IPS-18a (cell line): ENCODE results near the gene UQCC3.
"Not testable (repeated sequence)": the region's sequence is repeated elsewhere in the genome, so short reads cannot be mapped to it uniquely, and the experiment has no call there.

ENCODE experiments used
- H3K27ac ChIP-seq: one replicate; pipeline ENCODE4 v1.5.1; 2013; ENCODE audit warnings: low read length
- H3K27me3 ChIP-seq: one replicate; pipeline ENCODE4 v1.6.1; 2013; ENCODE audit warnings: mild to moderate bottlenecking, low read length; ENCODE audit not compliant: control insufficient read depth, insufficient read depth
- H3K36me3 ChIP-seq: one replicate; pipeline ENCODE4 v1.6.1; 2013; ENCODE audit warnings: low read depth, low read length; ENCODE audit not compliant: control insufficient read depth
- H3K4me1 ChIP-seq: one replicate; pipeline ENCODE4 v1.6.1; 2013; ENCODE audit warnings: low read depth, low read length; ENCODE audit not compliant: control insufficient read depth
- H3K4me3 ChIP-seq: one replicate; pipeline ENCODE4 v1.5.1; 2013; ENCODE audit warnings: low read length
- H3K9ac ChIP-seq: one replicate; pipeline ENCODE4 v1.6.1; 2013; ENCODE audit warnings: mild to moderate bottlenecking, low read length, moderate library complexity
- H3K9me3 ChIP-seq: one replicate; pipeline ENCODE4 v1.6.1; 2013; ENCODE audit warnings: low read depth, low read length; ENCODE audit not compliant: control insufficient read depth

UQCC3 gene

GRCh38 chr11:62682518-62682917 lies 11.0 kb downstream of the UQCC3 start:
- no peak overlapping the region for H3K27ac ChIP-seq

DNA sequence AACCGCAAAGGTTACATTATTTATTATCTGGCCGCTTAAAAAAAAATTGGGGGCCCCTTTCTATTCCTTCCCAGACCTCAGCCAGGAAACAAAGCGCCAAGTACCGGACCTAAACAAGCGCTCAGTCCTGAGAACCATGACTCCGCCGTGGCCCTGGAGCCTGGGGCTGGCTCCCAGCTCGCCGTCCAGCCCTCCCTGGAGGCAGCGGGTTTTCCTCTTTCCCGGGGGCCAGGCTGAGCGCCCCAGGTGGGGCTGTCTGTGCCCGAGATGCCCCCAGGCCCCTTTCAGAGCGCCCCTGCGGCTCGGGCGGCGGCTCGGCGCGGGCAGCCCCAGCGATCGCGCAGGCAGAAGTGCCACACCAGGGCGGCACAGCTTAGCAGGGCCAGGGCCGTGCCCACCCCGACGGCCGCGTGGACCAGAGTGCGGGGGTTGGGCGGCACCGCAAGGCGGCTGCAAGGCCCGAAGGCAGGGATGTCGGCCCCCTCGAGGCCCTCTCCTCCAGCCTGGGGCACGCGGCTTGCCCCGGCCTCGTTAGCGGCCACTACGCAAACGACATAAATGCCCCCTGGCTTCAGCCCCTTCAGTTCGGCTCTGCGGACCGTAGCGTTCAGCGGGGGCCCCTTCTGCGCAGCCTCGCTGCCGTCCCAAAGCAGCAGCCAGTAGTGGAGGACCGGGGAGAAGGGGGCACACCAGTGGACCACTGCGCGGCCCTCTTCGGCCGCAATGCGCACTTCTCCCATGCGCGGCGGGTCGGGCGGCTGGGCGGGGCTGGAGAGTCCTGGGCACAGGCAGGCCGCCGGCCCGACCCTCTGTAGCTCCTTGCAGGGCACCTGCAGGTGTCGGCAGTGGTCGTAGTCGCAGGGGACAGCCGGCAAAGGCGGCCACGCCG lies 16.3 kb downstream of the UQCC3 start:
- no peak overlapping the region for H3K27ac ChIP-seq
- no peak overlapping the region for H3K4me3 ChIP-seq
- H3K36me3 ChIP-seq: peaks cover 22% of the 10 kb centered on the region

More at GRCh38 chr11:62682518-62682917, 11.0 kb downstream of the UQCC3 start:
- Histone ChIP-seq H3K4me3 (no peak overlapping the region), H3K4me1 (no peaks in the 10 kb centered on the region), H3K27me3 (no peaks in the 10 kb centered on the region), H3K9ac (no peak overlapping the region), H3K9me3 (no peaks in the 10 kb centered on the region), H3K36me3 (peaks cover 2% of the 10 kb centered on the region)

GRCh38 chr11:62688491-62688890 lies 17.0 kb downstream of the UQCC3 start:
- H3K4me3 ChIP-seq: no peak overlapping the region
- no peak overlapping the region for H3K9ac ChIP-seq
- no peaks in the 10 kb centered on the region for H3K4me1 ChIP-seq
- no peak overlapping the region for H3K27ac ChIP-seq
- no peaks in the 10 kb centered on the region for H3K9me3 ChIP-seq
- H3K27me3 ChIP-seq: no peaks in the 10 kb centered on the region
- H3K36me3 ChIP-seq: peaks cover 28% of the 10 kb centered on the region

More for the DNA sequence above, 16.3 kb downstream of the UQCC3 start:
- H3K9ac ChIP-seq: no peak overlapping the region
- no peaks in the 10 kb centered on the region for H3K9me3 ChIP-seq
- no peaks in the 10 kb centered on the region for H3K4me1 ChIP-seq
- H3K27me3 ChIP-seq: no peaks in the 10 kb centered on the region

DNA sequence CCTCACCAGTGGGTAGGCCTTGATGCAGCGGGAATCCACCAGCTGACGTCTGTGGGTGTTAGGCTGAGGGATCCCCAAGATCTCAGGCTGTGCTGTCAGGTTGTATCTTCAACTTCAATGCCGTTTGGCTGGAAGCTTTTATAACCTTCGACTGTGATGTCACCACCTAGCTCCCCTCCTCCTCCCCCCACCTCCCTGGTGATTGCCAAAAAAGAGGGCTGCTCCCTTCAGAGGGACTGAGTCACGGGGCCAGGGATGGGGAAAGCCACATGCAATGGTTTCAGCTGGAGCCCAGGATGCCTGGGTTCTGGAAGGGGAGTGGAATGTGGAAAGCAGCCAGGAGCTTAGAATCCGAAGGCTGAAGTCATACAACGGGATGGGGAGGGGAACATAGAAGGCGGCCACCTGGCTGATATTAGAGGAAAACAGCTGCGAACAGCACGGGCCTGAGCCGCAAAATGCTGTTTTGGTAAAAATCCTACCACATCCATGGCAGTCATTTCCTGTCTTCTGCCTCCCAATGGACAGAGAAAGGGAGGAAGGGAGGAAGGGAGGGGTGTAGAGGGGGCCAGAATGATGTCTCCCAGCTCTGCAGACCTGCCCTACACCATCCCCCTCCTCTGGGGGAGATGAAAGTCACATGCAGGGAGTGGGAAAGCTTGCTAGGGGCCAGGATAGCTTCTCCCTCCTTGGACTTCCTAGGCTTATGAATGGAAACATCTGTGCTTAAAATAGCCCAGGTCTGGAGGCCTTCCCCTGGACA lies 18.1 kb downstream of the UQCC3 start, which contains the start of gene LRRN4CL:
LRRN4CL (minus strand) TSS at position 110 of the 763 bp plus-strand sequence. CDS start 1,022 bp downstream, outside the sequence.
- no peak within 1 kb of the TSS for H3K4me3 ChIP-seq
- H3K9me3 ChIP-seq: no peaks in the 10 kb centered on the region
- peaks cover 28% of the 10 kb centered on the region for H3K36me3 ChIP-seq
- no peak within 1 kb of the TSS for H3K9ac ChIP-seq
- no peak within 1 kb of the TSS for H3K27ac ChIP-seq
- H3K27me3 ChIP-seq: no peaks in the 10 kb centered on the region
- no peaks in the 10 kb centered on the region for H3K4me1 ChIP-seq

- not testable (repeated sequence) for H3K27me3 ChIP-seq, H3K9me3 ChIP-seq, H3K9ac ChIP-seq, H3K4me3 ChIP-seq, H3K27ac ChIP-seq, H3K4me1 ChIP-seq
- H3K36me3 ChIP-seq: peaks cover 28% of the 10 kb centered on the region
Observed at GRCh38 chr11:62693624-62694023, 22.2 kb downstream of the UQCC3 start.

GRCh38 chr11:62694455-62695167 lies 23.1 kb downstream of the UQCC3 start:
- H3K9ac ChIP-seq: no peak overlapping the region
- H3K4me1 ChIP-seq: no peaks in the 10 kb centered on the region
- H3K27ac ChIP-seq: no peak overlapping the region
- H3K36me3 ChIP-seq: peaks cover 28% of the 10 kb centered on the region
- no peak overlapping the region for H3K4me3 ChIP-seq
- no peaks in the 10 kb centered on the region for H3K9me3 ChIP-seq
- no peaks in the 10 kb centered on the region for H3K27me3 ChIP-seq

DNA sequence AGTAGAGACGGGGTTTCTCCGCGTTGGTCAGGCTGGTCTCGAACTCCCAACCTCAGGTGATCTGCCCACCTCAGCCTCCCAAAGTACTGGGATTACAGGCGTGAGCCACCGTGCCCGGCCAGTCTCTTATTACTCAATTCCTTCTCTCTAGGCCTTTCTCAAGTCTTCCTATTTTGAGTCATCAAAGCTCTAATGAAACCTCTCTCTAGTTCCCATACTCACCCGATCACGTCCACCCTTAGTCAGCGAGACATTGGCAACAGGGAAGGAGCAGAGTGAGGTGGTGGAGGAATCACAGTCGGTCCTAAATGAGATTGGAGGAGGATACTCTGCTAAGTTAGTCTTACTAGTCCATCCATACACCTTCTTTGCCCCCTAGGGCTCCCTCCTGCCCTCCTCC lies 30.8 kb downstream of the UQCC3 start:
- Histone ChIP-seq H3K27ac (no peak overlapping the region), H3K4me3 (no peak overlapping the region), H3K4me1 (peaks cover 6% of the 10 kb centered on the region), H3K9ac (no peak overlapping the region), H3K36me3 (peaks cover 8% of the 10 kb centered on the region), H3K9me3 (no peaks in the 10 kb centered on the region), H3K27me3 (no peaks in the 10 kb centered on the region)

GRCh38 chr11:62703921-62704320 lies 32.4 kb downstream of the UQCC3 start:
- H3K27ac ChIP-seq, H3K9me3 ChIP-seq, H3K27me3 ChIP-seq, H3K36me3 ChIP-seq, H3K4me3 ChIP-seq, H3K9ac ChIP-seq: not testable (repeated sequence)
- peaks cover 17% of the 10 kb centered on the region for H3K4me1 ChIP-seq

DNA sequence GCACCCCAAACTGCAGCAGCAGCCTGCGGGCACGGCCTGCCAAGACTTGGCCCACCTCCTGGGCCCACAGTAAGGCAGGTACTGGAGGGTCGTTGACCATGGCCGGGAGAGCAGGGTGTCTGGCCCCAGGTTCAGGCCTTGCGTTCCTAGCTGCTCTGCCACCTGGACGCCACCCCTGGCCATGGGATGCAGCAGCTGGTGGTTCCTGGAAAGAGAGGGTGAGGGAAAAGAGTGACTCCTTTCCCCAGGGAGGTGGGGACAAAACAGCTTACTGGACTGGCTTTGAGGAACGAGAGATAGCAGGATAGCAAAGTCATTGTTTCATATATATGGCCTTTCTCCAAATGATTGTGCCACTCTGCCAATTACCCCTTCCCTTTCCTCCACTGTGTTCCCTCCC lies 33.9 kb downstream of the UQCC3 start:
- peak overlapping the region; percentile 66 for H3K27ac ChIP-seq
- peak overlapping the region; percentile 87 for H3K4me3 ChIP-seq

GRCh38 chr11:62705880-62706849 lies 34.7 kb downstream of the UQCC3 start:
- peak overlapping the region; percentile 66 for H3K27ac ChIP-seq

More for the DNA sequence above, 33.9 kb downstream of the UQCC3 start:
- Histone ChIP-seq H3K9me3 (no peaks in the 10 kb centered on the region), H3K9ac (peak overlapping the region; percentile 78), H3K27me3 (no peaks in the 10 kb centered on the region), H3K36me3 (peaks cover 6% of the 10 kb centered on the region), H3K4me1 (peaks cover 23% of the 10 kb centered on the region)

More at GRCh38 chr11:62705880-62706849, 34.7 kb downstream of the UQCC3 start:
- Histone ChIP-seq H3K4me3 (peak overlapping the region; percentile 87), H3K36me3 (peaks cover 6% of the 10 kb centered on the region), H3K27me3 (no peaks in the 10 kb centered on the region), H3K9me3 (no peaks in the 10 kb centered on the region), H3K4me1 (peaks cover 26% of the 10 kb centered on the region), H3K9ac (peak overlapping the region; percentile 78)
